Vagina (tissue), 2 donors: ENCODE data around the gene RFLNA. TPM values are rescaled to one million over a fixed set of nuclear protein-coding genes. Genes with fewer than 3 reads are reported as not detected.

ENCODE experiments used
- DNase-seq, 2 donors: peaks; one replicate each; pipeline ENCODE4 v3.0.0-alpha.2; 2017; ENCODE audit errors: extremely low spot score in 2 of 2
- H3K27ac ChIP-seq: fragments of 200-600 bp; sonication (generic); one replicate; pipeline ENCODE4 v1.5.1; 2019
- H3K27me3 ChIP-seq: fragments of 200-600 bp; sonication (generic); one replicate; pipeline ENCODE4 v1.5.1; 2019
- H3K36me3 ChIP-seq, 2 donors: fragments of 200-600 bp; sonication (generic); one replicate each; pipeline ENCODE4 v1.5.1; 2017 to 2019
- H3K4me1 ChIP-seq: fragments of 200-600 bp; sonication (generic); one replicate; pipeline ENCODE4 v1.5.1; 2019
- H3K4me3 ChIP-seq, 2 donors: fragments of 200-600 bp; sonication (generic); 1 replicate in 1 of 2; 2 replicates in 1 of 2; pipeline ENCODE4 v1.5.1; 2016 to 2019
- H3K9me3 ChIP-seq: fragments of 200-600 bp; sonication (generic); one replicate; pipeline ENCODE4 v1.5.1; 2019
- CTCF ChIP-seq, 3 experiments: fragments of 450-650 bp in 2 of 3; fragments of 200-600 bp in 1 of 3; sonication (generic) in 1 of 3; IDR thresholded peaks; one replicate each; pipeline ENCODE4 v1.5.1; 2017 to 2019; ENCODE audit warnings: antibody characterized with exemption in 3 of 3, mild to moderate bottlenecking in 2 of 3, moderate library complexity in 2 of 3
- POLR2A ChIP-seq, 2 donors: fragments of 450-650 bp; IDR thresholded peaks; one replicate each; pipeline ENCODE4 v1.6.1; 2017; ENCODE audit warnings: antibody characterized with exemption in 2 of 2, mild to moderate bottlenecking in 2 of 2, moderate library complexity in 2 of 2
- POLR2AphosphoS5 ChIP-seq, 2 donors: sonication (generic); formaldehyde crosslinking; IDR thresholded peaks; one replicate each; pipeline ENCODE4 v1.9.0; 2017; ENCODE audit warnings: antibody characterized with exemption in 2 of 2, mild to moderate bottlenecking in 2 of 2, low read depth in 1 of 2; ENCODE audit not compliant: insufficient read depth in 1 of 2
- intact Hi-C: fragments of 100-400 bp; cut with DNase I; formaldehyde crosslinking; loops from one replicate; pipeline ENCODE4 v1.15.1; 2023
- total RNA-seq: library from RNA; depleted of rRNA; stranded (reverse); fragments of >200 nt; gene quantifications from one replicate; pipeline ENCODE4 v1.2.3, GENCODE V29; 2016

RFLNA gene
- total RNA-seq, 1 donor from 2014 or later, result 1.7 TPM

GRCh38 chr12:124328116-124328515 is 33.2 kb downstream of the RFLNA start:
- no peak for DNase-seq
- Histone ChIP-seq H3K4me1 (peaks cover 4% of the 10 kb centered on the region), H3K9me3 (no peaks in the 10 kb centered on the region), H3K36me3 (peaks cover 0 to 95% of the 10 kb centered on the region in 2 donors), H3K4me3 (no peak overlapping the region), H3K27ac (peak overlapping the region; percentile 57), H3K27me3 (no peaks in the 10 kb centered on the region)
- intact Hi-C loops, result loop anchor here (5.0 kb wide), 1 partner anchor 291 kb away; no protein-coding TSS in a partner anchor
- TF ChIP-seq POLR2A (IDR thresholded peaks at IDR 0.05), result no peak
- TF ChIP-seq POLR2AphosphoS5 (IDR thresholded peaks at IDR 0.05; ENCODE audit: insufficient read depth in 1 of 2, low read depth in 1 of 2), result peak in 1 of 2 donors; percentile 26
- TF ChIP-seq CTCF (IDR thresholded peaks at IDR 0.05), result no peak

GRCh38 chr12:124328636-124329035 is 33.7 kb downstream of the RFLNA start:
- Histone ChIP-seq H3K36me3 (peaks cover 0 to 96% of the 10 kb centered on the region in 2 donors), H3K27ac (no peak overlapping the region), H3K4me1 (peaks cover 4% of the 10 kb centered on the region), H3K27me3 (no peaks in the 10 kb centered on the region), H3K9me3 (no peaks in the 10 kb centered on the region), H3K4me3 (no peak overlapping the region)
- no peak for TF ChIP-seq CTCF (IDR thresholded peaks at IDR 0.05)
- no peak for TF ChIP-seq POLR2A (IDR thresholded peaks at IDR 0.05)
- TF ChIP-seq POLR2AphosphoS5 (IDR thresholded peaks at IDR 0.05; ENCODE audit: insufficient read depth in 1 of 2, low read depth in 1 of 2), result no peak
- DNase-seq, result no peak
- intact Hi-C loops, result loop anchor here (5.0 kb wide), 1 partner anchor 291 kb away; no protein-coding TSS in a partner anchor

GRCh38 chr12:124332058-124332672 is 37.3 kb downstream of the RFLNA start:
- peaks cover 4% of the 10 kb centered on the region for H3K4me1 ChIP-seq
- H3K27me3 ChIP-seq, result no peaks in the 10 kb centered on the region
- TF ChIP-seq POLR2AphosphoS5 (IDR thresholded peaks at IDR 0.05; ENCODE audit: insufficient read depth in 1 of 2, low read depth in 1 of 2) (no peak), CTCF (IDR thresholded peaks at IDR 0.05) (no peak), POLR2A (IDR thresholded peaks at IDR 0.05) (no peak)
- peaks cover 0 to 96% of the 10 kb centered on the region in 2 donors for H3K36me3 ChIP-seq
- H3K4me3 ChIP-seq, result no peak overlapping the region
- no peak for DNase-seq
- no peaks in the 10 kb centered on the region for H3K9me3 ChIP-seq
- intact Hi-C loops, result no loop called here
- H3K27ac ChIP-seq, result no peak overlapping the region

GRCh38 chr12:124332900-124333299 is 38.0 kb downstream of the RFLNA start:
- Histone ChIP-seq H3K27ac (no peak overlapping the region), H3K4me3 (no peak overlapping the region), H3K4me1 (peaks cover 3% of the 10 kb centered on the region), H3K36me3 (peaks cover 0 to 99% of the 10 kb centered on the region in 2 donors), H3K9me3 (no peaks in the 10 kb centered on the region), H3K27me3 (no peaks in the 10 kb centered on the region)
- intact Hi-C loops, result no loop called here
- no peak for TF ChIP-seq POLR2A (IDR thresholded peaks at IDR 0.05)
- no peak for TF ChIP-seq CTCF (IDR thresholded peaks at IDR 0.05)
- DNase-seq, result no peak

- intact Hi-C loops, result no loop called here
- peaks cover 0 to 93% of the 10 kb centered on the region in 2 donors for H3K36me3 ChIP-seq
Observed at GRCh38 chr12:124333724-124334123, 38.8 kb downstream of the RFLNA start.

More at GRCh38 chr12:124333724-124334123, 38.8 kb downstream of the RFLNA start:
- Histone ChIP-seq H3K4me3 (no peak overlapping the region), H3K27me3 (no peaks in the 10 kb centered on the region), H3K4me1 (no peaks in the 10 kb centered on the region), H3K27ac (no peak overlapping the region), H3K9me3 (no peaks in the 10 kb centered on the region)
- TF ChIP-seq POLR2AphosphoS5 (IDR thresholded peaks at IDR 0.05; ENCODE audit: insufficient read depth in 1 of 2, low read depth in 1 of 2) (no peak), CTCF (IDR thresholded peaks at IDR 0.05) (no peak), POLR2A (IDR thresholded peaks at IDR 0.05) (no peak)
- no peak for DNase-seq
